K562 treated with DMSO at 1 percent for 12 hours (cell line): ENCODE results near the gene LCE3D. TPM values are rescaled to one million over a fixed set of nuclear protein-coding genes. Genes with fewer than 3 reads are reported as not detected.

Experiments
- total RNA-seq: library from RNA; unstranded; fragments of 300-600 nt; gene quantifications from 2 replicates; pipeline ENCODE4 v1.2.3, GENCODE V29; 2022; ENCODE audit not compliant: insufficient read depth

LCE3D gene, protein sequence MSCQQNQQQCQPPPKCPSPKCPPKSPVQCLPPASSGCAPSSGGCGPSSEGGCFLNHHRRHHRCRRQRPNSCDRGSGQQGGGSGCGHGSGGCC
- total RNA-seq = not detected in 2 replicates

DNA sequence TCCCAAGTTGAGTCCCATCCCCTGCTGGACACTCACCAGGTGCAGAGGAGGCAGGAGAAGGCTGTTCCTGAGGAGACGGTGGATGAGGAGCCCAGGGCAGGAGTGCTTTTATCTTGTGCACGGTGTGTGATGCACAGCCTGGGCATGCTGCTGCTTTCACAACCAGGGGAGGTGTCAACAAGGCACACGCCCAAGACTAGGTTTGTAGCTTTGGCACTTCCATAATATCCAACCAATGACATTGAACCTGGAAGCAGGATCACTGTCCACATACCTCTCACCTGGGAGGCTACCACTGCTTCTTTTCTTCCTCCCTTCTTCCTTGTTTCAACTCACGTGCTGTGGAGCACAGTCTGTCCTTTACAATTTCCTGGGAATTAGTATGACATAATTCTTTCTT lies at the start of gene LCE3D:
Gene LCE3D, minus strand, starts transcription at position 84 of the 400 bp plus-strand sequence. CDS start 580 bp downstream, outside the sequence.

DNA sequence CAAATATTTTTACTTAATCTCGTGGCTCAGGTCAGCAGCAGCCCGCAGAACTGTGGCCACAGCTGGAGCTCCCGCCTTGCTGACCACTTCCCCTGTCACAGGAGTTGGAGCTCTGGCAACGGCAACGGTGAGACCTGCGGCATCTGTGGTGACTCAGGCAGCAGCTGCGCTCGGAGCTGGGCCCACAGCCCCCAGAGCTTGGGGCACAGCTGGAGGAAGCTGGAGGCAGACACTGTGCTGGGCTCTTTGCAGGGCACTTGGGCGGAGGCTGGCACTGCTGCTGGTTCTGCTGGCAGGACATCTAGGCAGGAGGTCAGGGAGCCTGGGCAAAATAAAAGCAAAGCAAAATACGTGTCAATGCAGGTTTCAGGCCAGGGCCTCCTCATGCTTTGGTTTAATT lies 42.5 kb upstream of the LCE3D start, which contains the start of gene LCE3A:
Gene LCE3A, minus strand, starts transcription at position 301 of the 400 bp plus-strand sequence. Its CDS starts 0 bp downstream, at position 301.

DNA sequence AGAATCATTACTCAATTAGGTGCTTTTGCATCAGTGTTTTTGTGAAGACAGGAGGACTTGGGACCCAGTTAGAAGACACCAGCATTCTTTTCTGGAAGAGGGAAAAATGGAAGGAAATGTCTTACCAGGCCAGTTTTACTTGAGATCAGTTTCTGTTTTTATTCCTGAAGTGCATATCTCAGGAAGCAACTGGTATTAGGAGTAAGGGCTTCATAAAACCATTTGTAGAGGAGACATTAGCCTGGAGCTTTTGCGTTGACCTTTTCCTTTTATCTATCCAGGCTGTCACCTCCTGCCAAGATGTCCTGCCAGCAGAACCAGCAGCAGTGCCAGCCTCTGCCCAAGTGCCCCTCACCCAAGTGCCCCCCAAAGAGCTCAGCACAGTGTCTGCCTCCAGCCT lies 33.2 kb upstream of the LCE3D start, which contains the start of gene LCE3B:
Gene LCE3B, plus strand, starts transcription at position 301 of the 400 bp plus-strand sequence. Its CDS starts 0 bp downstream, at position 301.

DNA sequence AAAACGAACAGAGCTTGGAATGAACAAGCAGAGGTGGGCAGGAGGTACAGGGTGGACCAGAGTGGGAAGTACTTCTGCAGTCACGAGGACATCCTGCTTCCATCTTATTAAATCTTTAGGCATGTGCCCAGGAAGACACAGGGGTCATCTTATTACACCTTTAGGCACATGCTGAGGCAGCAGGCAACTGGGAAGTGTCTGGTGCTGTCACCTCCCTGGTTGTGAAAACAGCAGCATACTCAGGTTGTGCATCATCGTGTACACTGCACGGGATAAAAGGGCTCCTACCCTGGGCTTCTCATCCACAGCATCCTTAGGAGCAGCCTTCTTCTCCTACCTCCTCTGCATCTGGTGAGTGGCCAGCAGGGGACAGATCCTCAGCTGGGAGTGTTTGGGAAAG lies 19.6 kb upstream of the LCE3D start, which contains the start of gene LCE3C:
Gene LCE3C, plus strand, starts transcription at position 301 of the 400 bp plus-strand sequence. CDS start 498 bp downstream, outside the sequence.

DNA sequence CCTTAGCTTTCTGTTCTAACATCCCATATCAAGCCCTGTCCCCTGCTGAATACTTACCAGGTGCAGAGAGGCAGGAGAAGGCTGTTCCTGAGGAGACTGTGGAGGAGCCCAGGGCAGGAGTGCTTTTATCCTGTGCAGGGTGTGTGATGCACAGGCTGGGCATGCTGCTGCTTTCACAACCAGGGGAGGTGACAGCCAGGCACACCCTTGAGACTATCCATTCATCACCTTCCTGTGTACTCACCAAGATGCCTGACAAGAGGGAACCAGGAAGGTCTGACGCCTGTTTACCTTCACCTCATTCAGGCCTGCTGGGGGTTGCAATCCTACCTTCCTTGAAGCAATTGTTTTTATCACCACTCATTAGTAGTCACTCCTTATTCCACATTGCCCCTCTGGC lies 13.6 kb downstream of the LCE3D start, which contains the start of gene LCE3E:
Gene LCE3E, minus strand, starts transcription at position 100 of the 400 bp plus-strand sequence. CDS start 572 bp downstream, outside the sequence.

Other genes starting within 250 kb of the LCE3D start
- not detected in 2 replicates for gene FLG2, start 220.5 kb downstream of the LCE3D start, total RNA-seq
- gene CRNN, start 166.3 kb downstream of the LCE3D start, total RNA-seq = not detected in 2 replicates
- not detected in 2 replicates for gene LCE5A, start 69.7 kb downstream of the LCE3D start, total RNA-seq
- not detected in 2 replicates for gene CRCT1, start 66.0 kb downstream of the LCE3D start, total RNA-seq
- not detected in 2 replicates for gene LCE3E, start 13.7 kb downstream of the LCE3D start, total RNA-seq
- not detected in 2 replicates for gene LCE3C, start 19.7 kb upstream of the LCE3D start, total RNA-seq
- gene LCE3B, start 33.3 kb upstream of the LCE3D start, total RNA-seq = not detected in 2 replicates
- not detected in 2 replicates for gene LCE3A, start 42.6 kb upstream of the LCE3D start, total RNA-seq
- not detected in 2 replicates for gene LCE2D, start 82.9 kb upstream of the LCE3D start, total RNA-seq
- gene LCE2C, start 94.8 kb upstream of the LCE3D start, total RNA-seq = not detected in 2 replicates
- gene LCE2B, start 105.6 kb upstream of the LCE3D start, total RNA-seq = not detected in 2 replicates
- gene LCE2A, start 117.8 kb upstream of the LCE3D start, total RNA-seq = not detected in 2 replicates
- not detected in 2 replicates for gene LCE4A, start 127.6 kb upstream of the LCE3D start, total RNA-seq
- gene KPRP, start 177.5 kb upstream of the LCE3D start, total RNA-seq = not detected in 2 replicates
- not detected in 2 replicates for gene LCE1F, start 194.6 kb upstream of the LCE3D start, total RNA-seq
- not detected in 2 replicates for gene LCE1E, start 205.7 kb upstream of the LCE3D start, total RNA-seq
- not detected in 2 replicates for gene LCE1D, start 216.2 kb upstream of the LCE3D start, total RNA-seq
- not detected in 2 replicates for gene LCE1C, start 226.1 kb upstream of the LCE3D start, total RNA-seq
- gene LCE1B, start 231.5 kb upstream of the LCE3D start, total RNA-seq = not detected in 2 replicates
- not detected in 2 replicates for gene LCE1A, start 247.0 kb upstream of the LCE3D start, total RNA-seq